Measurements from ENCODE around the gene TMPRSS15.

Gene TMPRSS15

DNA sequence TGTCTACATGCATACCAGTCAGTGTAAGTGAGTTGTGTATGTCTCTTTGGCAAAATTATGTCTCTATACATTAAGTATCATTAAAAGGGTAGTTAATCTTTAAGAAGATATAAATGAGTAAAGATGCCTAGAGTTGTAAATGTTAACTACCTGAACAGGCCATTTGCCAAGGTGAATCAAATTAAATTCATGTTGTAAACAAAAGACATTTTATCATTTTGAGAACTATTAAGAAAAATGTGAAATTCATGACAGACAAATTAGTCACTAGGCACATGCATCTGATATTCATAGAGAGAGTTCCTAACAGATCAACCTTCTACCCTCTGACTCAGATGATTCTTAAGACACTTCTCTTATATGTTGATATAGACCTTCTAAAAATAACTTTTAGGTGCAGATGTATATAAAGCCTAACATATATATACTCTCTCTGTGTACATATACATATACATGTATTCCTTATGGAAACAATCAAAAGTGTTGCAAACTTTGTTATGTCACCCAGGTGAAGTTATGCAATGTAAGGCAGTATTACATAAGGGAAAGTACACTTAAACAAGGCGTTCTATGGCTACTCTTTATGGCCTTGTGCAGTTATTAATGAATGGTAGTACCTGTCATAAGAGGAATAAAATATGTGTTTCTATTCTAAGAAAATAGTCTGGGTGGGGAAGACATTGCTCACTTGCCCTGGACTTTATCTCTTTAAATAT, at the start of gene TMPRSS15:
Gene TMPRSS15, minus strand, starts transcription at position 51 of the 716 bp plus-strand sequence. CDS start 163 bp downstream, outside the sequence.
- DNase-seq: peak; percentile 44

DNA sequence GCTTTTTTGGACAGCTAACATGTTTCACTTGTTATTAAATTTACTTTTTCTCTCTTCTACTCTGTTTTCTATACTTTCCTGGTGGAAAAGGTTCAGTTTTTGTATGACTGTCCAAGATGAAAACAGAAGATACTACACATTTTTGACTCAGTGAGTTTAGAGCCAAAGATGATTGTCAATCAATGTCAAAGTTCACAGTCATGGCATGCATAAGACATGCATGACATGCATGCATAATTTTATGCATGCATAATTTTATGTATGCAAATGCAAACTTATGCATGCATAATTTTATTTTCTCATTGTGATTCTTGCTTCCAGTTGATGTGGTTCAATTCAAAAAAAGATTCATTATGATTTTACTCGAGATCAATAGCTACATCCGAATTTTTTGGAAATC, 48.1 kb upstream of the TMPRSS15 start:
- DNase-seq: no peak

DNA sequence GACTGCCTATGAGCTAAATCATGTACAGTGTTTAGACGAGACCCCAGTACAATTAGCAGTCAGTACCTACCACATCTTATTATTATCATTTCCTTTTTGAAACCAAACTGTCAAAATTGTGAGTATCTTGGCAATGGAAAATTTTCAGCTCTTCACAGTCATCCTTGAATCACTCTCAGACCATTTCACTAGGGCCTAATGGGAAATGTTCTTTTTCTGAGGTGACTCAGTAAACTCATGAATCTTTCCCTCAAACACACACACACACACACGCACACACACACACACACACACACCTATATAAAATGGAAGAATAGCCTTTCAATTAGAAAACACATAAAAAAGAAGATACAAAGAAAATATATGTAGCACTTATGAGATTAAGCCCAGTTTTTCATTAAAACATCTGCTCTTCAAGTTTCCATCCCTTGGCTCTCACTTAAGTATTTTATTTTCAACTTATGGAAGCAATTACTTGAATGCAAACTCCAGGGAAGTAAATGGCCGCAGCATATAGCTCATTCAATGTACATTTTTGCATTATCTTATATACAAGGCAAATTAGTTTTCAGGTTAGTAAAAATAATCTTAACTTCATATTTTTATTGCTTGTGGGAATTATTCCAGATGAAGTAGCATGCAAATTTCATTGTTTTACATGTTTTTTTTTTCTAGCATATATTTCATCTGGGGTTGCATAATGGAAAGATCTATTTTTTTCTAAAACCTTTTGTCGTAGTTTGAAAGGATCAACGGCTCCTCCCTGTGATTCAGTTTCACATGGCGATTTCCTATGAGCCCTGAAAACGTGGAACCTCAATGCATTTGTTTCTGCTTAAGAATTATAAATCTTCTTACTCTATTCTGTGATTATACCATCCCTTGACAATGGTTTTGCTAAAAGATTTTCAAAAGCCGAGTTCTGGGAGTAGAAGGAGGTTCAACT, 46.3 kb upstream of the TMPRSS15 start:
- peak; percentile 67 for DNase-seq

DNA sequence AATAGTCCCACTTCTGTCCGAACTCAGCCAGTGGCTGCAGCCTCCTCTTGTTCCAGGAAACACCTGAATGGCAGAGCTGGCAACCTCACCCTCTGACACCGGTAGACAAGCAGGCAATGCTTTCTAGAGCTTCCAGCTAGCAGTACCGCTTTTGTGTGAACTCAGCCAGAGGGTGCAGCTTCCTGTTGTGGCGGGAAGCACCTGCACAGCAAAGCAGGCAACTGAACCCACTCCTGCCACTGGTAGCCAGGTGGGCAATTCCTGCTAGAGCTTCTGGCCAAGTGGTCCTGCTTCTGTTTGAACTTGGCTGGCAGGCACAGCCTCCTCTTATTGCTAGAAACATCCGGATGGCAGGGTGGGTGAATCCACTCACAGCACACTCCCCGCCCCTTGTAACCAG, 40.1 kb upstream of the TMPRSS15 start:
- no peak for DNase-seq

DNA sequence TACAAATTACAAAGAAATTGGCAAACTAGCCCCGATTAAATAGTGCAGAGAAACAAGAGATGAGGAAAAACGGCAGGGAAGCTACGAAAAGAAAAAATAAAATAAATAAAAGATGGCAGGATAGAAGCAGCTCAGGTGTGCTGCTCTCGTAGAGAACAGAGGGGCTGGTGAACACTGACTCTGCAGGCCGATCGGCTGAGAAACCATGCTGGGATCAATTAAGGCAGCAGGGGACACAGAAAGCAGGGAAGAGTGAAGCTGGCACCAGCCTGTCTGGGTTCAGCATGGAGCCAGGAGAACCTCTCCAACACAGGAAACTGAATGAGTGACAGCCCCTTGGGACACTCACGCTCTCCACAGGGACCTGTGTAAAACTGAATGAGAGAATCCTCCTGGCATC, 39.5 kb upstream of the TMPRSS15 start:
- DNase-seq: no peak

DNA sequence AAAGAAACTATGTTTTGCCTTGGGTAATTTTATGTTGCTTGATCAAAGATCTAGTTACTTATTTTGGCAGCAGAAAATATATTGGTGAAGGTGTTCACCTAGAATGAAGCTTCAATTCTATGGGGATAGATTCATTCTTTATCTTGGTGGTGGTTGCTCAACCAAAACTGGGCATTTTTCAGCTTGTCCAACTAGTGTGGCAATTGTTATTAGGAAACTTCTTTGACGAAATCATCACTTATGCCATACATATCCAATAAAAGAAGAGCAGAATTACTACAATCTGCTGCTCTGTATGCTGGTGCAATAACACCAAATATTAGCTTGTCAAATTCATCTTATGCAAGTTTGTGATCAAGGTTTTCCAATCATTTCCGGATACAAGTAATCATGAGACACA, 26.8 kb upstream of the TMPRSS15 start:
- DNase-seq: no peak

DNA sequence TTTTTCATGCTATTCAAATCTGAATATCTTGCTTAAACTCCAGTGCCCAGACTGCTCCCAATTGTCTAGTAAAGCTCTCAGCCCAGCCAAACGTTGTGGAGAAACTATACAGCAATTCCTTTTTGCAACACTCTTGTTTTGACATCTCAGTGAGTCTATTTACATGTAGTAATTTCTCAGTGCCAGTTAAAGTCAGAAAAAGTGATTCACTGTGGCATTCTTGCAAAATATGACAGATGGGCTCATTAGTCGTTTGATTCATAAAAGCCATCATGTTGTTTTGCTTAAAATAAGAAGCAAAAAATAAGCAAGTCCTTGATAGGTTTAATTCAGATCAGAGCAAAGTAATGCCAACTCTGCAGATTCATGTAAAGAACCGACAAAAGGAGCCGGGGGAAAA, 20.7 kb upstream of the TMPRSS15 start:
- no peak for DNase-seq

DNA sequence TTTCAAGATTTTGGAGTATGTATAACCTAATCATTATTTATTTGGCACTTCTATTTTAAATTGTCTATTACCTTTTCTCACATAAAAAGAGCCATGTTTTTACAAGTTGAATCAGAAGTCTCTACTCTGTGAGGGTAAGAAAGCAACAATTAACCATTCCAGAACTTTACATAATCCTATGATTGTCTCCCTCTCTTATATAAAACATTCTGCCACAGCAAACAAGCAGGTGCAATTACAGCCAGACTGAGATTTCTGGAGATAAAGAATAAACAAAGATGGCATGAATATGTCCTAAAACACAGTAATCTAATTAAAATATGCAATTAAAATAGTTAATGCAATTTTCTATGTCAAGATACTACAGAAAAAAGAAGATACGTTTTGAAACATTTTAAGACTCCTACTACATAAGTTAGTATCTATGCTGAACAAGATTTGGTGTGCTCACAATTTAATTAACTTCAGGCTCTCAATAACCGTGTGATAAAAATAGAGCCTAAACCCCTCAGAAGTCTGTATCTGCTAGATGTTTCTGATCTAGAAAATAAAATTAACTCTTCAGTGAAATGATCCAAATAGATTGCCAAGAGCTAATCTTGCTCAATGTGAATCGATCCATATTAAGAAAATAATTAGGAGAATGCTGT, 13.7 kb upstream of the TMPRSS15 start:
- DNase-seq: no peak

DNA sequence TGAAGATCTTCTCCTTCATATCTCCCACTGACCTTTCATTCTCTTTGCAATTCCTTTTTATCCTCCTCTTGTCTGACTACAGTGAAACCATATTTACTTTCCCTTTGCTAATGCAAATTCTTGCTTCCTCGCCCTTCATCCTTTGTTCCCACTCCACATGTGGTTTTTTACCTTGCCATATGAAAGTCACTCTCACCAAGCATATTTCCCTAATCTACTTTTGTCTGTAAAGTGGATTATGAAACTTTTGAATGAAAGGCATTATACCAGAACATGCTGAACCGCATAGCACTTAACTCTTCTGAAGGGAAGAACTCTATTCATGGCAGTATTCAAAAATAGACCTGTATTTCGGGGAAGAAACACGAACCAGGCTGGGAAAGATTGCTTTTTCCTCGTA, 8.0 kb upstream of the TMPRSS15 start:
- DNase-seq: no peak

DNA sequence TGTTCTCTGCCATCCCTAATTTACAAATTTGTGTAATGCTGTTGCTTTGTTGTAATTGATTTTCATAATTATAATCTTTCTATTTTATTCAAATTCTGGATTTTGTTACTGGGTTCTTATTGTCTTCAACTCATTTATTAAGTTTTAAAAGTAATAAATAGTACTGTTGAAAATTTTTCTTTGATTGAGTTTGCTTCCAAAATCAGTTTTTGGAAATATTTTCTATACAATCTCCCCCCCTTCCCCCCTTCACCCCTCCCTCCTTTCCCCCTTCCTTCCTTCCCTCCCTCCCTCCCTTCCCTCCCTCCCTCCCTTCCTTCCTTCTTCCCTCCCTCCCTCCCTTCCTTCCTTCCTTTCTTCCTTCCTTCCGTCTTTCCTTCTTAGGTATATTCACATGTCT, 6.0 kb upstream of the TMPRSS15 start:
- no peak for DNase-seq

DNA sequence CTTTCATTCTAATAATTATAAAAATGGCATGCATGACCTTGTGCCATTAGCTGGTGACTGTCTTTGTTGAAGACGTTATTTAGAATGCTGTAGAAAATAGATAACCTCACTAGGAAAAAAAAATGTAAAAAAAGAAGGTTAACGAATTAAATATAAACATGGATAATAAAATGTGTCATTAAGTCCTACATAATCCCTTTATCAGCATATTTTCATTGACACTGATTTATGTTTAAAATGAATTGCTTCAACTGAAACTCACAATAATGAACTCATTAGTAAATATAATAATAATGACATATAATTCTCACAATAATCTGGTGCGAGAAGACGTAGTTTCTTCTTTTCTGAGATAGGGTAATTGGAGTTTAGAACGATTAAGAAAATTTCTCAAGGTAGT, 4.7 kb downstream of the TMPRSS15 start:
- no peak for DNase-seq

DNA sequence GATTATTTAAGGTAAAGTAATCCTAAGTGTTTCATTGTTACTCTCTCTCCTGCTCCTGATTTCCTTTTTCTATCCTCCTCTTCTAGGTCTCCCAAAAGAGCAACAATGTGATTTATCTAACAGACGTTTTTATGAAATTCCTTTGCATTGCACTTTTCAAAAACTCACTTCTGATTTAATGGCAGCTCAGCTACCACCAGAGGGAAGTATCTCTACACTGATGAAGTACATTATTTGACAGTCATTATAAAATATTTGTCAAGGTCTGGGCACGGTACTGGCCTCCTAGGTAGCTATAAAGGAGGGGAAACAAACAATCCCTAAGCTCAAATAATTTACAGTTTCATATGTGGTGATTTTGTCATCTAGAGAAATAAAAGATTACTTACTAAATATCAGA, 15.6 kb downstream of the TMPRSS15 start:
- DNase-seq: peak; percentile 9

DNA sequence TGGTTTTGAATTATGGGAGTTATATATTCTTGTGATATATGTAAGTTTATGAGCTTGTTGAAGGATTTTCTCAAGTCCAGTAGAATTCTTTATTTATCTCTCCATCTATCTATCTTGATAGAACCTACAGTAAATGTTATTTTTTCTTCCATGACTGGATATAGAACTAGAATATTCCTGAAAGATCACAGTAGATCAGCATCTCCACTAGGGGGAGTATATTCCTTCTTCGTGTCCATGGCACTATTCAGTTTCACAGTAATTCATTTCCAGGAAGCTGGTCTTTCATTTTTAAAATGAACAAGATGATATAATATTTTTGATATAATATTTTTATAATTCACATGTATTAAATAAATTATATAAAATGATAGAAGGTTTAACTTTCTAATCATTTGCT, 18.8 kb downstream of the TMPRSS15 start:
- DNase-seq: peak; percentile 30

DNA sequence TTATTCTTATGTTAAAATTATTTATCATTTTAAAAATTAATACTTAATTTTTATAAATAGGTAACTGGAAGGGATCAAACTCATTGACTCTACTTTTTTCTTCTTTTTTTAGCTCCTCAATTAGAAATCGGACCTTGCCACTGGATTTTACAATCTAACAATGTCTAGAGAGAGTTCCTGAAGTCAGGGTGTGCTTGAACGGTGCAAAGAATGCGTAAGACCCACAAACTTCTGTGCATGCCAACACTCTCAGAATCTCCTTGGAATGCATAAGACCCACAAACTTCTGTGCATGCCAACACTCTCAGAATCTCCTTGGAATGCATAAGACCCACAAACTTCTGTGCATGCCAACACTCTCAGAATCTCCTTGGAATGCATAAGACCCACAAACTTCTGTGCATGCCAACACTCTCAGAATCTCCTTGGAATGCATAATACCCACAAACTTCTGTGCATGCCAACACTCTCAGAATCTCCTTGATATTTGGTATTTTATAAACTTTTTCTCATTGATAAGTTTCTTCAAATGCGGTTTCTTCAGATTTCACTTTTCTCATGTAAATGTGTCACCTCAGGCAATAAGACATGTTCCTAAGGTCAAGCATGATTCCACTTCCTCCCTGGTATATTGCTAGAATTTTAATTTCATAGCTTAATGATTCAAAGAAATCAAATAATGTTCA, 20.5 kb downstream of the TMPRSS15 start:
- peak; percentile 76 for DNase-seq

DNA sequence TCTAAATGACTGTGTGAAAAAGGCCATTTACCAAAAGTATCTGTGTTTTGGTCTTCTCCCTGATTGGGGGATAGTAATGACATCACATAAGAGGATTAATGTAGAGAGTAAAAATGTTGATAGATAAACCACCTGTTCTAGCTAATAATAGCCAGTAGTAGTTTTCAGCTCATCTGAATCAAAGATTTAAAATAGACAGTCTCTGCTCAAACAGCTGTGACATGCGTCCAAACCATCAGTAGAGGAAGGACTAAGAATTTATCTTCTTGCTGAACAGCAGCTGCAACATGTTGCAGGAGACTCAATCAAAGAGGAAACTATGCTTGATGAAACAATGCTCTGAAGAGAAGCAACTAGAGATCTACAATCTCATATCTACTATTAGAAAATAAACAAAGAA, 21.4 kb downstream of the TMPRSS15 start:
- no peak for DNase-seq

DNA sequence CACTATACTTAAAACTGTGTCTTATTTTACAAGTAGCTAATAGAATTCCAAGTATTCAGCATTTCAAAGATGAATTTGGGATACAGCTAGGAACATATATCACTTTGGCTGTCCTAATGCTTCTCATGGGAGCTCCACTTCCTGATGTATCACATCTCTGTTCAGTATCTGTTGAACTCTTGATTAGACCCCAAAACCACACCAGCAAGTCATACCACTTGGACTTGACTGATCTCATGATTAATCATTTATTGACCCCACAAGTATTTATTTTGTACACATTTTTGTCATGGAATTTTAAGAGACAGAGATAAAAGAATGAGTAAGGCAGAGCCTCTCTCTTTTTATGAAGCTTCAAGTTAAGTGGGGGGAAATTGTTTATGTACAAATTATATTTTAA, 30.0 kb downstream of the TMPRSS15 start:
- peak; percentile 71 for DNase-seq

DNA sequence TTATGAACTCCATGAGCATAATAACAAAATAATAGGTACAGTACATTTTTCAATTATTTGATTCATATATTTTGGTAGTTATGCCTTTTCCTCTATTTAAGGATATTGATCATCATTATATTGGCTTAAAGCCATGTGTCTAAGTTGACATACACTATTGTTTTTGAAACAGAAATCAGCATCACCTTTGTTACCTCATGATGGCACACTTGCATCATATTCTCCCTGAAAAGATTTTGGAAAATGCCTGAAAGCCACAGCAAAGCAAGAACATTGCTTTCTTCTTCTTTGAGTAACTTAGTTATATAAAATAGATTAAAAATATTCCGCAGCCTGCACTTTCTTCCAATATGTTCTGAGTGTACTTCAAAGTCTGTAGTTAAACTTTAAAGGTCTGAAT, 33.3 kb downstream of the TMPRSS15 start:
- DNase-seq: no peak

DNA sequence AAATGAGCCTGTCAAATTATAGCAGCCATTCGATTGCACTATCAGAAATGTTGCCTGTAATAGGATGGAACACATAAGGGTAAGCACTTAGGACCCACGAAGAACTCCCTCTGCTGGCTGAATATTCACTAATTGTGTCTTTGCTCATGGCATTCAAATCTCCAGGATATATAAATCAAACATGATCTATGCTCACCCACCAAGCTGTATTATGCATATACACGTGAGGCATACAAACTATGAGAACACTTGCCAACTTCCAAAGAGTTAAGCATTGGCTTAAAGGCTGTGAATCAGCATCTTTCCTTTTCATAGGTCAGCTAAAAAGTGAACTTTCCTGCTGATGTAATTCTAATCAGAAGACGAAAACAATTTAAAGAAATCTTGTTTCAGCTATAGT, 34.5 kb downstream of the TMPRSS15 start:
- DNase-seq: peak; percentile 35

DNA sequence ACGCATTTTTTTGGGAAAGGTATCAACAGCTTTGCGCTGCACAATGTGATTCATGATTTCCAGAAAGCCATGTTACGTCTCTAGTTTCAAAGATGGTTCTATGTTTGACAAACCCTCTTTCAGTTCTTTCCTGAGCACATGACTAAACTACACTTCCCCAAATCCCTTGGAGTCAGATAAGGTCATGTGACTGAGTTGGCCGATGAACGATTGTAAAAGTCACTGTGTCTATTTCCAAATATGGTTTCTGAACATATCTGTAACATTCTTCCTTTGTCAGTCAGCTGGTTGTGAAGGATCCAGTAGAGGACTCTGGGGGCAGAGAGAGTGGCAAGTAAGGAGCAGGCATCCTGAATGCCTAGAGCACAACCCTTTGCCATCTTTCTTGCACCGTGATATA, 35.4 kb downstream of the TMPRSS15 start:
- no peak for DNase-seq

DNA sequence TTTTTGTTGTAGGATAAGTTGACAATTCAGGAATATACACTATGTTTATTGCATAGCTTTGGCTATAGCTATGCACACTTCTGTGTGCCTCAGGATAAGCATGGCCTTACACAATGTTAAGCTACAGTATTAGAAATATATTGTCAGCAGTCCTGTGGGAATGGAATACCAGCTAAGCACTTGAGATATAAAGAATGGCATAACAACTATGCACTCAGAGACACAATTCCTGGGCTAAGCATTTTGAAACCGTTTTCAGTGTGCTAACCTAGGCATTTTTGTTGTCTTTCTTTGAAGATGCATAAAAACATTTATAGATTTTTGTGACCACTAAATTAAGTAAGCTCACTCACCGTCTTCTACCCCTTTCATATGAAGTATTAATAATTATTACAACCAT, 46.8 kb downstream of the TMPRSS15 start:
- DNase-seq: no peak

DNA sequence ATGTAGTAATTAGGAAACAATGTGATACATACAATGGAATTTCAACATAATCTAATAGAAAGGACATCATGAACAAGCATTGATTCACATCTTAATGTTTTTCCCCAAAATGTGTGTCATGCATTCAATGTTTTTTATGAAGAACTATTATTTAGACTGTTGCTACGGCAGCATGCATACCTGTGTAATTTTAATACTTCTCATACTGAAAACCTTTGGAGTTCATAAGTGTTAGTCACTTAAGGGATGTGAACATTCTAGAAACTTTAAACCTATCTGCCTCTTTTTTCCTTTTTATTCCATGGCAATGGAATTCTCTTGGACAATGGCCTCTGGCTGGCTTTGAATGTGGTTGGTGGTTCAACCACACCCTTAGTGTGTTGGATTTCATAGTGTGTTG, 48.6 kb downstream of the TMPRSS15 start:
- peak; percentile 42 for DNase-seq

DNA sequence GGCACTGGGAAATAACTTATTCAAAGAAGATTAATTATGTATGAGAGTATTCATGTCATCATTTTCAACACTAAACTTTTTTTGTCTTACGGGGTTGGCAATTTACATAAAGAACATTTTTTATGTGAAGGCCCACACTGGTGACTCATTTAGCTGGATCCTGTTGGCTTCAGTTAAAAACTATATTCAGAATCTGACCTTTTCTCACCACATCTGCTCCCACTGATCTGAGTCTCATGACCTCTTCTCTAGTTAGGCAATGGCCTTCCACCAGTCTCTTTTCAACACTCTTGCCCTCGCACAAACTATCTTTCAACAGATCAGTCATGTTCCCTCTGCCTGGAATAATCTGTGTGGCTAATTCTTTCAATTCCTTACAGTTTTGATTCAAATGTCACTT, 53.4 kb downstream of the TMPRSS15 start:
- DNase-seq: peak; percentile 81

DNA sequence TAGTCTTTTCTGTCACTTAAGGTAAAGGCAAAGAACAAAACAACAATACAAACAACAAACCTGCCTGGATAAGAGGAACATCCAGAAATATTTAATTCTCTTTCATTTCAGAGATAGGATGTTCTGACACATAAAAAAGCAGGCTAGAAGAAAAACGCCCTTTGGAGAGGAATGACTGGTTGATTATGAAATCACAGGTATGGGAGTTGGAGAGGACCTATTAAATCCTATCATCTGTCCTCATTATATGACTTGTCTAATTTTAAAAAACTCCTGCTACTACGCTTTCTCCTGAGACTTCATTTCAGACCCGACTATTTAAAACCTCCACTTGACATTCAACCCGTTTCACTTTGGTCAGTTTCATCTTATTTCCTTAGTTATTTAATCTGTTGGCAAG, 54.1 kb downstream of the TMPRSS15 start:
- DNase-seq: peak; percentile 37
